Activated CD8-positive, alpha-beta memory T cell treated with anti-CD3 and anti-CD28 coated beads for 24 hours (primary cell): Measurements from ENCODE around the gene MIPOL1.
"Not testable (repeated sequence)": the region's sequence is repeated elsewhere in the genome, so short reads cannot be mapped to it uniquely, and the experiment has no call there.

Experiments used
- DNase-seq: peaks from one replicate; pipeline ENCODE4 v3.0.0-alpha.2; 2020

The MIPOL1 gene

DNA sequence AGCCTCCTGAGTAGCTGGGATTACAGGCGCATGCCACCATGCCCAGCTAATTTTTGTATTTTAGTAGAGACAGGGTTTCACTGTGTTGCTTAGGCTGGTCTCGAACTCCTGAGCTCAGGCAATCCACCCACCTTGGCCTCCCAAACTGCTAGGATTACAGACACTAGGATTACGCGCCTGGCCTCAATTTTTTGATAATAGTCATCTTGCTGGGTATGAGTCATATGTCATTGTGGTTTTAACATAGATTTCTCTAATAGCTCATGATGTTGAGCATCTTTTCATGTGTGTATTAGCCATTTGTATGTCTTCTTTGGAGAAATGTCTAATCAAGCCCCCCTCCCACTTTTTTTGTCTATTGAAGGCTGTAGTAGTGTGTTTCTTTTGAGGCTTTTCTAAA, 38.3 kb downstream of the MIPOL1 start:
- not testable (repeated sequence) for DNase-seq

DNA sequence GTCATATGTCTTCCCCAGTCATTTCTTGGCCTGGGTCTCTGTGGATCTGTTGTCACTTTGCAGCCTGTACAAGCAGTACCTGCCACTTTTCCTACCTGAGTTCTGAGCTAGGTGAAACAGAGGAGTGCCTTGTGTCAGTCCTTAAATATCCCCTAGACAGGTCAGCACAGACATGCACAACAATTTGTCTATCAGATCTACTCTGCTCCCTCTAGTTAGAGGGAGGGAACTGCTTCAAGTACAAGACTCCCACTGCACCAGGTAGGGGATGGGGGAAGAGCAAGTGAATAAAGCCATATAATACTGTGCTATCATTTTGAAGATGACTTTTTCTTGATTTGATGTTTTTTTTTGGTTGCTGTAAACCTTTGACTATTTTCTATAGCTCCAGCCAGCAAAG, 39.4 kb downstream of the MIPOL1 start:
- DNase-seq = no peak

DNA sequence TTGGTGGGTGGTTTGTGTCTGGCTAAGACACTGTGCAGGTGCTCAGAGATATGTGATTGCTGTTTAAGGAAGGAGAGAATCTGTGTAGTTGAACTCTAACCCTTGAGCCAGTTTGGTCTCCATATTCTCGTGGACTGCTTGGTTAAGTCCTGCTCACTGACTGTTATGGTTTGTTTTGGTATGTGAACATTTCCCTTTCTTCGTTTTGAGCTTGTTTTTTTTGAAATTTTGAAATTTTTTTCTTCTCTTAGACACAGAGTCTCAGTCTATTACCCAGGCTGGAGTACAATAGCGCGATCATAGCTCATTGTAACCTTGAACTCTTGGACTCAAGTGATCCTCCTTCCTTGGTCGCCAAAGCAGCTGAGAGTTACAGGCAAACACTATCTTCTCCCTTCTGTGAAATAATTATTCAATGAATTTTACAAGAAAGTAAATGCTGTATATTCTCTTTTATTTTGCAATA, 40.0 kb downstream of the MIPOL1 start:
- DNase-seq = no peak

DNA sequence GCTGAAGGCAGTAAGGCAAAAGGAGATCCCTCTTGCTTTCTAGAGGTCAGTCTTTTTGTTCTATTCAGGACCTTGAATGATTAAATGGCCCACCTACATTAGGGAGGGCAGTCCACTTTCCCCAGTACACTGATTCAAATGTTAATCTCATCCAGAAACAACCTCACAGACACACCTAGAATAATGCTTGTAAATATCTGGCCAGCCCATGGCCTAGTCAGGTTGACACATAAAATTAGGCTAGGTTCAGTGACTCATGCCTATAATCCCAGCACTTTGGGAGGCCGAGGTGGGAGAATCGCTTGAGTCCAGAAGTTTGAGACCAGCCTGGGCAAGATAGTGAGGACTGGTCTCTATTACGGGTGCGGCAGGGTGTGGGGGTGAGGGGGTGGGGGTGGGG, 43.5 kb downstream of the MIPOL1 start:
- no peak for DNase-seq

DNA sequence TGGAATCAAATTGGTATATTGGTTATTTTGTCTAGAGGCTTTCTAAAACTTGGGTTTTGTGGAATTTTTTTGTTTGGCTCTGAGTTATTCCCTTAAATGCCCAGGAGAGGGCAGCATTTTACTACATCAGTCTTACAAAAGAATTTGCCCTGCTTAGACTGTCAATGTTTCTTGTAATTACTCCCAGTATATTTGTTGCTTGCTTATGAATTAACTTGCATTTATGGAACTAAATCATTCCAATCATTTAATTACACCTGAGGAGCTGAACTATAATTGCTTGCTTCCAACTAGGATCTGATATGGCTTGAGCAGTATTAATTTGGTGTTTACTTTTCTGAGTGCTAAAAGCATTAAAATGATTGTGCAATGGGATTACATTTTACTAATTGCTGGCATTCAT, 48.7 kb downstream of the MIPOL1 start:
- DNase-seq = no peak

- no peak for DNase-seq
These were observed 50.2 kb downstream of the MIPOL1 start for GRCh38 chr14:37247791-37248461.

DNA sequence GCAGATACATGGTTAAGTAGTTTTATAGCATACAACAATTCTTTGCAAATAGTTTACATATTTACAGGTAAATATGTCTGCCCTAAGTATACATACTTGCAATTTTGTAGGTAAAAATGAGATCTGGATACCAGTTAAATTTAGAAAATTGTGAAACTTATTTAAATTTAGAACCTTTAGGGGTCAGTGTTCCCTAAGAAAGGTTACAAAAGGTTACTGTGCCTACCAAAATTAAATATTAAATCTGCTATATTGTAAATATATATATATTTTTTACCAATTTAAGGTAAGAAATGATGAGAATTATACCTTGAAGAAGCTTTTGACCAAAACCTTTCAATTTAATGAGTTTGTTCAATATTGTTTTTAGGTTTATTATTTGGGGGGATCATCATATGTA, 54.0 kb downstream of the MIPOL1 start:
- DNase-seq = no peak

- DNase-seq = no peak
These were observed 54.7 kb downstream of the MIPOL1 start for GRCh38 chr14:37252434-37252833.

DNA sequence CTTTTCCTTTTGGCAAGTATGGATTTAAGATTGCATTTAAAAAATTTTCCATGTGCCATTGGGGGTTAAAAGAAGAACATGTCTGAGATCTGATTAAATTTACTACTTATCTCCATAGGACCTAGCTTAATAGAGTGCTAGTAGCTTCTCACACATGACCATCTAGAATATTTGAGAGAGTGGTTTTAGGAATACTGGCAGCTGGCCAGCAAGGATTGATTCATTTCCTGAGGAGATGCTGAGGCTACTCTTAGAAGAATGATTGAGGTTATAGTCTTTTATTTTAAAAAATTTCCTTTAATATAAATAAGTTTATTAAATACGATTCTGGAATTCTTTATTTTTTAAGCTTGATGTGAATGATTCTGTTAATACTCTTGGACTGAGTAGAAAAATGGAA, 56.2 kb downstream of the MIPOL1 start:
- no peak for DNase-seq

DNA sequence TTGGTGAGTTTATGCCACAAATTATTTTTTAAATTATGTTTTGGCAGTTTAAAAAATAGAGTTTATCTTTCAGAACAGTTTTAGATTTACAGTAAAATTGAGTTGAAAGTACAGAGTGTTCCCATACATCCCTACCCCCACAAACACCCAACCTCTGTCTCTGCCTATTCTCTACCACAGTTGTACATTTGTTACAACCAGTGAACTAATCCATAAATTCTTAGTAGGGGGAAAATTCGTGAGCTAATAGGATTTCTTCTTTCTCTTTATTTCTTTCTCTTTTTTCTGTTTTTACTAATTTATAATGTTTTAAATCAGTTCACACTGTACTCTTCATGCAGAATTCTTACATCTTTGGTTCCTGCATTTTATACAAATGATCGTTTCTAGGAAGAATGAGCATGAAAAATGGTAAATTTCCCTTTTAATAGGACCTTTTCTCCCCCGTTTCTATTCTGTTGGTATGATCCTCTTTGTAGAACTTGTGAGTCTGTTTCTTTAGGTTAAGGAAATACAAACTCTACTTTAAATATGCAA, 56.7 kb downstream of the MIPOL1 start:
- no peak for DNase-seq

DNA sequence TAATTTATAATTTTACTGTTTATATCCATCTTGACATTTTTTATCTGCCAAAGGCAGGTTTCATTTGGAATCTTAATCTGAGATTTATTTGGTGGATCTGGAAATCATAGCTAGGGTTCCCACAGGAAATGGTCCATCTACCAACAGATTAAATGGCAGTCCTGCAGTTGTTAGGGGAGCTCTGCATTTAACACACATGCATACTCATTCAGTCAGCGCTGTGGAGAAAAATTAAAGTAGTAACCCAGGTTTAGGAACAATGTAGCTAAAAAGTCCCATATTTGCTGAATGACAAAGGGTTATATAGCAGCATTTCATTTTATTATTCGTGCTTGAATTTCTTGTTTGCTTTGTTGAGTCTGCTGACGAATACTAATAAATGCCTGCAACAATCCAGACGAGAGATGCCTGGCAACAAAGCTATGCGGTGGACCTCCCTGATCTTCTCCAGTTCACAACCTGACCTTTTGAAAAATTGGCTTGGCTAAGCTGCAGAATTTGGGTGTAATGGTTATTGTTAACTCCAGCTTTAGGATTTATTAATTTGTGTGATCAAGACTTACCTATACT, 59.8 kb downstream of the MIPOL1 start:
- DNase-seq = no peak

- no peak for DNase-seq
These were observed 64.9 kb downstream of the MIPOL1 start for GRCh38 chr14:37262649-37263048.

- DNase-seq = no peak
These were observed 66.0 kb downstream of the MIPOL1 start for GRCh38 chr14:37263656-37264236.

- no peak for DNase-seq
These were observed 71.1 kb downstream of the MIPOL1 start for GRCh38 chr14:37268788-37269187.

- DNase-seq = no peak
These were observed 72.9 kb downstream of the MIPOL1 start for GRCh38 chr14:37270629-37271028.

DNA sequence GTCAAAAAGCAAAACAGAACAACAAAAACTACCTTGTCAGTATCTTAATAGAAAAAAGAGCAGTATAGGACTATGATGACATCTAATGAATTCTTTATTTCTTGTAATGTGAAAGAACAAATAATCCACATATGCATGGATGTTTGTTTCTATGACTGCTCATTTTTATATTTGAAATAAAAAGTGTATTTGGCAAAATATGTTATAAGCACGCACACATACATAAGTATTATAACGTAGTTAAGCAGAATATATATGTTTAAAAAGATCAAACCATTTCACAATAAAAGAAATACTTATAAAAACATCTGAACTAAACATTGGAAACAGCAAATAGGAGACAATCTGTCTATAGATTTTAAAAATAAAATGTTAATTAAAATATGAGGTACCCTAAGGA, 74.8 kb downstream of the MIPOL1 start:
- no peak for DNase-seq

GRCh38 chr14:37274652-37275051, 76.9 kb downstream of the MIPOL1 start:
- DNase-seq = no peak

DNA sequence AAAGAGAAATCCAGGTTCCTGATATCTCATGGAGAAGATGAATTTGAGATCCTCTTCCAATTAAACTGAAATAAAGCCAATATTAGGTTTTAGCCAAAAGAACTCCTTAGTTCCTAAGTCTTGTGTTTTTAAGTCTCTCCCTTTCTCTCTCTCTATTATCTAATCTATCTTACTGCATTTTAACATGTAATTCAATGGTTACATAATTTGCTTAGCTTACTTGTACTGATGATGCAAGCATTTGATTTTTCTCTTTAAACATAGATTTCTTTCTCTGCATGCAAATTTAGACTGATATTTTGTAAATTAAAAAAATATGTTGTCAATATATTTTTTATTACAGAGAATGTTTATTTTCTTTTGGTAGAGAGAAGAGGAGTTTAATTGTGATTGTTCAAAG, 78.2 kb downstream of the MIPOL1 start:
- no peak for DNase-seq

DNA sequence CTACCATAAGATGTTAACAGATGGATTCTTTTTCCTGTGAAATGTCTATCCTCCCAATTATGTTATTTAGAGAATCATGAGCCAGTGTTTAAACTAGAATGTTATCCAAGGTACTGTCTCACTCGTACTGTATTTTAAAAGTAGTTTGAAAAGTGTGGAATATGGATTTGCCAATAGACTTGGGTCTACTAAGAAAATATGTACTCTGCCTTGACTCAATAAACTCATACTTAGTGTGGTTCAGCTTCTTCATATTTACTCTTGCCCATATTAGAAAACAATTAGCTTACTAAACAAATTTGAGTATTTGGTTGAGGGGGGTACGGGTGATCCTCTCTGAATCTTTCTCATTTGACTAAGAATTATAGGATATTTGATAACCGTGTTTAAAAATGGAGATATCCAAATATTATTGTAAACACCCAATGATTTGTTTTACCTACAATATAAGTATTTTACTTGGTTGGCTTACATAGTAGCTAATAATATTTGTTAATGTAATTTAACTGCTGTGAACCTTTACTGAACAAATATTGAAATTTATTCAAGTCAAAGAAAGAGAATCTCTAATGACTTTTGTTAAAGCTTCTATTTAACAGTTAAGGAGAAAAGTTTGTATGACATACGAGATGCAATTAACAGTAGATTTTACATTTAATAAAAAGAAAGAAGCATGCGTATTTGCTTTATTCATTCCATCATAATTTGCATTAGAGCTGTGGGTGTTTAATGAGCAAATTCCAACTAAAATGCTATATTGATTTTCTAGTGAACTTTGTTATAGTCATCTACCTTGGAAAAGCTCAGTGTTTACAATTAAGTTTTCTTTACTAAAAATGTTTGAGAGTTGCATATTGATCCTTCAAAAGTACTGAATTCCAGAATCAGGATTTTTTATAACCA, 81.2 kb downstream of the MIPOL1 start:
- DNase-seq = no peak

DNA sequence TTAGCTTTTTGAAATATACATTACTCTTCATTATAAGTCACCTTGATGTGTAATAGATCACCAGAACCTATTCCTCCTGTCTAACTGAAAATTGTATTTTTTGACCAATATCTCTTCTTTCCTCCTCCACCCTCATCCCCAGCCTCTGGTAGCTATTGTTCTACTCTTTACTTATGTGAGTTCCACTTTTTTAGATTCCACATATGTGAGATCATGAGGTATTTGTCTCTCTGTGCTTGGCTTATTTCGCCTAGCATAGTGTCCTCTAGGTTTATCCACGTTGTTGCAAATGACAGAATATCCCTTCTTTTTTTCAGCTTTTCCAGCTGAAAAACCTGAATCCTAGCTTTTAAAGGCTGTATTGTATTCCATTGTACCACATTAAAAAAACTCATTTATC, 82.1 kb downstream of the MIPOL1 start:
- no peak for DNase-seq

DNA sequence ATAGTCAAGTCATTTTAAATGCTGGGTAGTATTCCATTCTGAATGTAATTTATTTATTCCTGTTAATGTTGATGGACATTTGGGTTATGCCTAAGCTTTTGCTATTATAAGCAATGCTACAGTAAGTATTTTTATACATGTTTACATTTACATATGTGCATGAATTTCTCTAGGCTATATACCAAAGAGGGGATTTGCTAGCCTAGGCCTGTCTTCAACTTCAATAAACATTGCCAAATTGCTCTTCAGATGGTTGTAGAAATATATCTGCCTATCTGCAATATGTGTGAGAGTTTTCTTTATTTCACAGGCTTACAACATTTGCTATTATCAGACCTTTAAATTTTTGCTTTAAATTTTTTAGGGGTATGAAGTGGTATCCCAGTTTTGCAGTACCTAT, 87.0 kb downstream of the MIPOL1 start:
- no peak for DNase-seq

GRCh38 chr14:37285220-37285619, 87.5 kb downstream of the MIPOL1 start:
- no peak for DNase-seq

DNA sequence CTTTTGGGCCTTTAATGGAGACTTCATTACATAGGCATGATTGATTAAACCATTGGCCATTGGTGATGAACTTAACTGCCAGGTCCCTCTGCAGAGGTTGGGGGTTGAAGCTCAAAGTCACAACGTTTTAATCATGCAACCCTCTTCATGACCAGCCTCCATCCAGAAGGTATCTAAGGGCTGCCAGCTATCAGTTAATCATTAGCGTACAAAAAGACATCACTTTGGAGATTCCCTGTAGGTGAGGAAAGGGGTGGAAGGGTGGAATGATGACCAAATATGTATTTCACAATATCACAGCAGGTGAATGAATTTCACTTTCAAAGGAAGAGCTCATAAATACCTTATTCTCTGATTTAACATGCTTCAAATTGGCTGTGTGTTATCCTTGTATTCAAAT, 92.0 kb downstream of the MIPOL1 start:
- no peak for DNase-seq
